Measurements from ENCODE around the gene TBX1. TPM values are rescaled to one million over a fixed set of nuclear protein-coding genes. Genes with fewer than 3 reads are reported as not detected.

Gene TBX1
- total and polyA plus RNA-seq, 8 donors, result 4.4 to 12.2 (median 10.1) TPM

- H3K36me3 ChIP-seq, result no peaks in the 10 kb centered on the region
- H3K27ac ChIP-seq, result no peak overlapping the region
- H3K4me1 ChIP-seq, result peaks cover 3 to 46% of the 10 kb centered on the region in 2 donors
- peak in 1 of 4 donors; percentile 92 for DNase-seq
- peak overlapping the region; percentile 2 to 33 for H3K4me3 ChIP-seq
- H3K27me3 ChIP-seq, result peaks cover 76 to 95% of the 10 kb centered on the region in 2 donors
- intact Hi-C loops (cut with DNase I), result no loop called here
- peak; percentile 85 for ATAC-seq
- peak; percentile 29 to 42 for TF ChIP-seq CTCF (IDR thresholded peaks at IDR 0.05)
- no peaks in the 10 kb centered on the region for H3K9me3 ChIP-seq
Observed at GRCh38 chr22:19756288-19757128, 4.1 kb upstream of the TBX1 start.

- no peak for TF ChIP-seq CTCF (IDR thresholded peaks at IDR 0.05)
Observed at GRCh38 chr22:19757140-19757984, 3.2 kb upstream of the TBX1 start.

GRCh38 chr22:19757985-19758895, 2.3 kb upstream of the TBX1 start:
- Histone ChIP-seq H3K4me1 (peaks cover 3 to 47% of the 10 kb centered on the region in 2 donors), H3K27me3 (peaks cover 88 to 95% of the 10 kb centered on the region in 2 donors), H3K27ac (no peak overlapping the region), H3K9me3 (no peaks in the 10 kb centered on the region), H3K4me3 (no peak overlapping the region), H3K36me3 (no peaks in the 10 kb centered on the region)
- intact Hi-C loops (cut with DNase I), result no loop called here
- peak in 1 of 4 donors; percentile 75 for DNase-seq
- no peak for TF ChIP-seq CTCF (IDR thresholded peaks at IDR 0.05)
- no peak for ATAC-seq

More at GRCh38 chr22:19757140-19757984, 3.2 kb upstream of the TBX1 start:
- Histone ChIP-seq H3K9me3 (no peaks in the 10 kb centered on the region), H3K27ac (no peak overlapping the region), H3K4me1 (peaks cover 3 to 47% of the 10 kb centered on the region in 2 donors), H3K36me3 (no peaks in the 10 kb centered on the region), H3K27me3 (peaks cover 83 to 95% of the 10 kb centered on the region in 2 donors), H3K4me3 (peak overlapping the region in 1 of 2 donors; percentile 33)
- no peak for DNase-seq
- ATAC-seq, result peak; percentile 30
- intact Hi-C loops (cut with DNase I), result no loop called here

GRCh38 chr22:19758896-19759426, 1.6 kb upstream of the TBX1 start:
- ATAC-seq (no peak), DNase-seq (no peak)
- H3K4me3 ChIP-seq, result no peak overlapping the region
- no peak overlapping the region for H3K27ac ChIP-seq
- H3K27me3 ChIP-seq, result peaks cover 88 to 95% of the 10 kb centered on the region in 2 donors
- TF ChIP-seq CTCF (IDR thresholded peaks at IDR 0.05), result no peak
- intact Hi-C loops (cut with DNase I), result no loop called here
- peaks cover 3 to 47% of the 10 kb centered on the region in 2 donors for H3K4me1 ChIP-seq
- H3K36me3 ChIP-seq, result no peaks in the 10 kb centered on the region
- H3K9me3 ChIP-seq, result no peaks in the 10 kb centered on the region

All from left lung (tissue), 10 donors.